GM23338 (cell line): Measurements from ENCODE around the gene COMP. TPM values are rescaled to one million over a fixed set of nuclear protein-coding genes. Genes with fewer than 3 reads are reported as not detected.

Experiments used
- ATAC-seq: fragments of 200-7000 bp; cut with Tn5 transposase; 3 replicates; pipeline ENCODE4 v1.9.1; 2020
- DNase-seq: peaks from one replicate; pipeline ENCODE4 v3.0.0-alpha.2; 2015; ENCODE audit warnings: low spot score
- H2AFZ ChIP-seq: fragments of 200-600 bp; sonication (generic); 2 replicates; pipeline ENCODE4 v1.8.0; 2016; ENCODE audit warnings: antibody characterized with exemption, mild to moderate bottlenecking, moderate library complexity
- H3F3A ChIP-seq: fragments of 200-600 bp; sonication (generic); replicated peaks from 2 replicates; pipeline ENCODE4 v1.8.0; 2017; ENCODE audit warnings: antibody characterized with exemption, mixed run types, low read depth
- H3K27ac ChIP-seq: fragments of 200-600 bp; sonication (generic); 2 replicates; pipeline ENCODE4 v1.6.1; 2016; ENCODE audit warnings: low read depth
- H3K27me3 ChIP-seq: fragments of 200-600 bp; sonication (generic); 2 replicates; pipeline ENCODE4 v1.8.0; 2016; ENCODE audit warnings: mild to moderate bottlenecking, mixed run types, moderate library complexity; ENCODE audit not compliant: insufficient read depth
- H3K36me3 ChIP-seq: fragments of 200-600 bp; sonication (generic); 2 replicates; pipeline ENCODE4 v1.8.0; 2016; ENCODE audit warnings: mild to moderate bottlenecking; ENCODE audit not compliant: insufficient read depth
- H3K4me1 ChIP-seq: fragments of 200-600 bp; sonication (generic); 2 replicates; pipeline ENCODE4 v1.8.0; 2016; ENCODE audit warnings: mild to moderate bottlenecking, moderate library complexity; ENCODE audit not compliant: insufficient read depth
- H3K4me2 ChIP-seq: fragments of 200-600 bp; sonication (generic); 2 replicates; pipeline ENCODE4 v1.7.1; 2017; ENCODE audit warnings: mixed run types
- H3K4me3 ChIP-seq: fragments of 200-600 bp; sonication (generic); 2 replicates; pipeline ENCODE4 v1.6.1; 2016; ENCODE audit warnings: mixed run types
- H3K79me2 ChIP-seq: fragments of 200-600 bp; sonication (generic); replicated peaks from 2 replicates; pipeline ENCODE4 v1.8.0; 2017; ENCODE audit warnings: mild to moderate bottlenecking; ENCODE audit not compliant: insufficient read depth
- H3K9me2 ChIP-seq: fragments of 200-600 bp; sonication (generic); 2 replicates; pipeline ENCODE4 v1.8.0; 2017; ENCODE audit not compliant: insufficient read depth
- H4K20me1 ChIP-seq: fragments of 200-600 bp; sonication (generic); replicated peaks from 2 replicates; pipeline ENCODE4 v1.8.0; 2017; ENCODE audit warnings: mild to moderate bottlenecking; ENCODE audit not compliant: insufficient read depth
- H3K27ac Mint-ChIP-seq: 2 replicates; pipeline ENCODE4 v1.8.0; 2020; ENCODE audit warnings: inconsistent platforms, mild to moderate bottlenecking, moderate library complexity, mixed read lengths
- H3K27me3 Mint-ChIP-seq: 3 replicates; pipeline ENCODE4 v1.8.0; 2022; ENCODE audit warnings: low read depth, mild to moderate bottlenecking, moderate library complexity, mixed read lengths, inconsistent platforms; ENCODE audit not compliant: insufficient read depth, poor library complexity
- H3K36me3 Mint-ChIP-seq: 3 replicates; pipeline ENCODE4 v1.8.0; 2021; ENCODE audit warnings: low read depth, mild to moderate bottlenecking, inconsistent platforms, moderate library complexity, mixed read lengths
- H3K4me1 Mint-ChIP-seq: 3 replicates; pipeline ENCODE4 v1.8.0; 2020; ENCODE audit warnings: mild to moderate bottlenecking, inconsistent platforms, mixed read lengths
- H3K4me3 Mint-ChIP-seq: 3 replicates; pipeline ENCODE4 v1.8.0; 2021; ENCODE audit warnings: moderate library complexity, mild to moderate bottlenecking, inconsistent platforms, mixed read lengths
- H3K9me3 Mint-ChIP-seq: 3 replicates; pipeline ENCODE4 v1.8.0; 2020; ENCODE audit warnings: moderate library complexity, mild to moderate bottlenecking, inconsistent platforms, mixed read lengths
- CREB1 ChIP-seq: fragments of 250-450 bp; sonication (Bioruptor Pico); IDR thresholded peaks from 2 replicates; pipeline ENCODE4 v1.5.0; 2020; ENCODE audit warnings: low read depth, mild to moderate bottlenecking, moderate library complexity
- CTCF ChIP-seq, 2 experiments: fragments of 200-600 bp in 1 of 2; sonication (generic) in 1 of 2; conservative IDR thresholded peaks; 2 replicates each; pipeline versions ENCODE4 v1.5.1 to v1.6.1; 2016 to 2017; ENCODE audit warnings: antibody characterized with exemption in 2 of 2, low read depth in 2 of 2, mild to moderate bottlenecking in 2 of 2, moderate library complexity in 1 of 2
- ETS1 ChIP-seq: IDR thresholded peaks from 2 replicates; pipeline ENCODE4 v1.6.1; 2016; ENCODE audit warnings: antibody characterized with exemption
- EZH2 ChIP-seq: fragments of 200-600 bp; sonication (generic); IDR thresholded peaks from one replicate; pipeline ENCODE4 v1.8.0; 2017; ENCODE audit warnings: antibody characterized with exemption, mild to moderate bottlenecking, low read depth; ENCODE audit not compliant: unreplicated experiment
- EZH2phosphoT487 ChIP-seq: fragments of 200-600 bp; sonication (generic); IDR thresholded peaks from one replicate; pipeline ENCODE4 v1.8.1; 2018; ENCODE audit warnings: antibody characterized with exemption; ENCODE audit not compliant: unreplicated experiment
- JUNB ChIP-seq: IDR thresholded peaks from one replicate; pipeline ENCODE4 v1.6.1; 2016; ENCODE audit warnings: antibody characterized with exemption; ENCODE audit not compliant: unreplicated experiment
- NANOG ChIP-seq: IDR thresholded peaks from 2 replicates; pipeline ENCODE4 v1.6.1; 2016; ENCODE audit warnings: antibody characterized with exemption, borderline replicate concordance
- POLR2AphosphoS5 ChIP-seq: IDR thresholded peaks from 2 replicates; pipeline ENCODE4 v1.6.1; 2016; ENCODE audit warnings: antibody characterized with exemption, low read depth
- REST ChIP-seq: IDR thresholded peaks from one replicate; pipeline ENCODE4 v1.6.1; 2018; ENCODE audit warnings: antibody characterized with exemption; ENCODE audit not compliant: unreplicated experiment
- STAT1 ChIP-seq: IDR thresholded peaks from one replicate; pipeline ENCODE4 v1.6.1; 2016; ENCODE audit warnings: antibody characterized with exemption; ENCODE audit not compliant: unreplicated experiment
- ZNF114 ChIP-seq: fragments of 250-450 bp; sonication (Bioruptor Pico); IDR thresholded peaks from 2 replicates; pipeline ENCODE4 v1.5.0; 2020; ENCODE audit warnings: mild to moderate bottlenecking, moderate library complexity
- ZNF331 ChIP-seq: fragments of 250-450 bp; sonication (Bioruptor Pico); IDR thresholded peaks from 2 replicates; pipeline ENCODE4 v1.5.0; 2020; ENCODE audit warnings: low read depth, mild to moderate bottlenecking, moderate library complexity
- ZNF462 ChIP-seq: fragments of 250-450 bp; sonication (Bioruptor Pico); IDR thresholded peaks from 2 replicates; pipeline ENCODE4 v1.5.0; 2020; ENCODE audit warnings: mild to moderate bottlenecking, moderate library complexity
- polyA plus RNA-seq: library from polyadenylated mRNA; unstranded; fragments of >200 nt; fragmentation: Nextera tagmentation; extraction: Ambion mirVana; gene quantifications from 2 replicates; pipeline ENCODE4 v1.2.1, GENCODE V29; 2016
- total RNA-seq: library from RNA; depleted of rRNA; stranded (reverse); fragments of >200 nt; shearing (Covaris generic); gene quantifications from 2 replicates; pipeline ENCODE4 v1.2.3, GENCODE V29; 2014

The COMP gene
- total and polyA plus RNA-seq, 2 experiments from 2014 or later, result 0.58 to 0.63 TPM

- TF ChIP-seq EZH2 (no peak), ZNF114 (CRISPR knock-in tag) (no peak)
Observed at GRCh38 chr19:18828786-18829185, 37.7 kb upstream of the COMP start (continued).

- Mint-ChIP-seq H3K36me3 (no peaks in the 10 kb centered on the region), H3K4me1 (no peaks in the 10 kb centered on the region), H3K9me3 (no peaks in the 10 kb centered on the region), H3K27me3 (peaks cover 17% of the 10 kb centered on the region), H3K4me3 (no peak overlapping the region), H3K27ac (no peak overlapping the region)
- Histone ChIP-seq H2AFZ (no peak overlapping the region), H3K4me3 (no peak overlapping the region), H3K36me3 (no peaks in the 10 kb centered on the region), H3K9me2 (no peaks in the 10 kb centered on the region), H3F3A (no peaks in the 10 kb centered on the region), H3K79me2 (no peaks in the 10 kb centered on the region), H4K20me1 (no peaks in the 10 kb centered on the region), H3K27ac (no peak overlapping the region), H3K4me1 (no peaks in the 10 kb centered on the region), H3K27me3 (peaks cover 32% of the 10 kb centered on the region), H3K4me2 (no peak overlapping the region)
- ATAC-seq (no peak), DNase-seq (no peak)
- TF ChIP-seq POLR2AphosphoS5 (no peak), EZH2phosphoT487 (no peak), CREB1 (CRISPR knock-in tag) (no peak), ZNF462 (no peak), ETS1 (no peak), JUNB (no peak), EZH2 (no peak), CTCF (conservative IDR thresholded peaks at IDR 0.05; ENCODE audit: low read depth in 2 of 2) (no peak), ZNF331 (CRISPR knock-in tag) (no peak), NANOG (no peak), REST (no peak), ZNF114 (CRISPR knock-in tag) (no peak), STAT1 (no peak)
Observed at GRCh38 chr19:18817574-18817973, 26.5 kb upstream of the COMP start.
